GM12873 (cell line): ENCODE measurements around the gene PRKACA.

Experiments used
- TF ChIP-seq, protein P1 (sequence below): IDR thresholded peaks from 2 replicates; pipeline ENCODE4 v1.5.1; 2012; ENCODE audit warnings: low read depth, mild to moderate bottlenecking, moderate library complexity, low read length, control low read depth; ENCODE audit not compliant: insufficient read depth; ENCODE audit errors: missing control alignments

PRKACA gene

DNA sequence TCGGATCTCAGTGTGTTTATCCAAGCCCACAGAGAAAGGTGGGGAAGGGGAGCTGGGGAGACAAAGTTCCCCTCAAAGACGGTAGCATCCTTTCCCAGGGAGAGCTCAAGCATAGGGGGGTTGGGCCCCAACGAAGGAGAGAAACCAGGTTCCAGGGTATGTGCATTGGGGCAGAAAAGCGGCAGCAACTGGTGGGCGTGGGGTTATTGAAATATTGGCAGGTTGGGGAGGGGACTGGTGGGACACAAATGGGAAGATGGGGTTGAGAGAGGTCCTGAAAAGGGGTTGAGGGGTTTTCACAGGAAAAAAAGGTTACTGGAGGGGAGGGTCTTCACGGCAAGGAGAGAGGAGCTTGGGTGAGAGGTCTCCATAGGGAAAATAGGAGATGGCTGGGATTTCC, 17.8 kb upstream of the PRKACA start:
- TF ChIP-seq, protein P1, sequence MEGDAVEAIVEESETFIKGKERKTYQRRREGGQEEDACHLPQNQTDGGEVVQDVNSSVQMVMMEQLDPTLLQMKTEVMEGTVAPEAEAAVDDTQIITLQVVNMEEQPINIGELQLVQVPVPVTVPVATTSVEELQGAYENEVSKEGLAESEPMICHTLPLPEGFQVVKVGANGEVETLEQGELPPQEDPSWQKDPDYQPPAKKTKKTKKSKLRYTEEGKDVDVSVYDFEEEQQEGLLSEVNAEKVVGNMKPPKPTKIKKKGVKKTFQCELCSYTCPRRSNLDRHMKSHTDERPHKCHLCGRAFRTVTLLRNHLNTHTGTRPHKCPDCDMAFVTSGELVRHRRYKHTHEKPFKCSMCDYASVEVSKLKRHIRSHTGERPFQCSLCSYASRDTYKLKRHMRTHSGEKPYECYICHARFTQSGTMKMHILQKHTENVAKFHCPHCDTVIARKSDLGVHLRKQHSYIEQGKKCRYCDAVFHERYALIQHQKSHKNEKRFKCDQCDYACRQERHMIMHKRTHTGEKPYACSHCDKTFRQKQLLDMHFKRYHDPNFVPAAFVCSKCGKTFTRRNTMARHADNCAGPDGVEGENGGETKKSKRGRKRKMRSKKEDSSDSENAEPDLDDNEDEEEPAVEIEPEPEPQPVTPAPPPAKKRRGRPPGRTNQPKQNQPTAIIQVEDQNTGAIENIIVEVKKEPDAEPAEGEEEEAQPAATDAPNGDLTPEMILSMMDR = no peak

DNA sequence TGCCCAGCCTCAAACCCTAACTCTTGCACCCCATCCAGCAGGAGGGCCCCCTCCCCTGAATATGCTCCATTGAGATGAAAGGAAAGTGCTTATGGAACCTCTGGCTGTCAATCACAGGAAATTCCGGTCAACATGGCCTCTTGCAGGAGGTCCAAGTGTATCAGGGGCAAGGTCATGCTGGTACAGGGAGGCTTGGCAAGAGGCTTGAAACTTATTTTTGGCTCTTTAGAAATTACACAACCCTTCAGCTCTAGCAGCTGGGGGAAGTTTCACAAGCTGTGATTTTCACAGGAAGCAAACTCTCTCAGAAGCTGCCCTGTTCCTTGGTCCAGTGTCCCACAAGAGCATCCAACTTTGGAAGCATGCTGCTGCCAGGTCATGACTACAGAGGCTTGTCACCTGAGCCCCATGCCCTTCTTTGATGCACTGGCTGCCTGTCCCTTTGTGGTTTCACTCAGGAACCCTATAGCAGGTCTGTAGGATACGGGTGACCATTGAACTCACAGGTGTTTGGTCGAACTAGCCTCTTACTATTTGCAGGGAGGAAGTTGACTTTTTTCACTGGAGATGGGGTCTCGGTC, 10.5 kb upstream of the PRKACA start:
- TF ChIP-seq, protein P1 = no peak

DNA sequence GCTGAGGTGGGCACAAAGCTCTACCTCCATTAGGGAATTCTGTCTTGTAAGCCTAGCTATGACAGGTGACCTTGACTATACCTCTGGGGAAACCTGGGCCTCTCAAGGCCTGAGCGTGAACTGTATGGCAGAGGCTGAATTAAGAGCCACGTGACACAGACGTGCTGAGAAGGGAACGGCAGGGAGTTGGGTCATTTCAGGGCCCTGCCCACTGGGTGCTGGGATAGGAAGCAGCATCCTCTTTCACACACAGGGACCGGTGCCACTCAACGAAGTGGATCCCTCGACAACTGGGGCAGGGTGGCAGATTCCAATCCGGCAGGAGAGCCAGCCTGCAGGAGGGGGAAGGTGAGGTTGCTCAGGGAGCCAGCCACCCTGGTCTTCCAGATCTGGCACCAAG, 9.6 kb upstream of the PRKACA start:
- TF ChIP-seq, protein P1 = no peak

DNA sequence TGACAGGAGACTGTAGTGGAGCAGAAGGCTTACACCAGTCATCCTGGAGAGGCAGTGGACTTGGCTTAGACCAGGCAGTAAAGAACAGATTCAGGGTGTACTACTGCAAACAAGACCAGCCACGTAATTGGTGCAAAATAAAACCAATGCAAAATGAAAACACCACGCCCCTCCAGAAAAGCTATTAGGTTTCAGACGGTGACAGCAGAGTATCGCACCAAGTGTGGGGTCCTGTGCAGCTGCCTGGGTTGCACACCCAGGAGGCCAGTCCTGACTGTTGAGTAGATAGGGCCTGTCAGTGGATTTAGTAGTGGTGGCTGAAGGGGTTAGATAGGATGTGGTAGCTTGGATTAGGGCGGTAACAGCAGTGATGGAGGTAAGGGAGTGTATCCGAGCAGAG, 5.4 kb upstream of the PRKACA start:
- TF ChIP-seq, protein P1 = no peak

GRCh38 chr19:14120497-14120780, 2.9 kb upstream of the PRKACA start:
- TF ChIP-seq, protein P1 = no peak

- TF ChIP-seq, protein P1 = no peak
Observed at GRCh38 chr19:14119644-14120496, 2.3 kb upstream of the PRKACA start.

- TF ChIP-seq, protein P1 = no peak
Observed at GRCh38 chr19:14119146-14119545, 1.6 kb upstream of the PRKACA start.
